Smooth muscle cell of the brain vasculature (primary cell): ENCODE measurements around the gene TMEM131L.
"Not testable (repeated sequence)": the region's sequence is repeated elsewhere in the genome, so short reads cannot be mapped to it uniquely, and the experiment has no call there.

Source experiments
- DNase-seq: peaks from one replicate; pipeline ENCODE4 v3.0.0-alpha.2; 2012; ENCODE audit warnings: low read depth, low spot score

TMEM131L gene

GRCh38 chr4:153466081-153466948 is at the start of gene TMEM131L:
TMEM131L (plus strand) TSS chr4:153466360; CDS start chr4:153466398, 38 bp downstream.
- no peak for DNase-seq

- DNase-seq: not testable (repeated sequence)
These were observed 49.7 kb upstream of the TMEM131L start for GRCh38 chr4:153416456-153416855.

- no peak for DNase-seq
These were observed 48.0 kb upstream of the TMEM131L start for GRCh38 chr4:153418121-153418520.

GRCh38 chr4:153418558-153418957 is 47.6 kb upstream of the TMEM131L start:
- DNase-seq: no peak

GRCh38 chr4:153419029-153419428 is 47.1 kb upstream of the TMEM131L start:
- DNase-seq: no peak

GRCh38 chr4:153419673-153420278 is 46.4 kb upstream of the TMEM131L start:
- DNase-seq: no peak

- DNase-seq: no peak
These were observed 45.8 kb upstream of the TMEM131L start for GRCh38 chr4:153420361-153420760.

- DNase-seq: no peak
These were observed 44.2 kb upstream of the TMEM131L start for GRCh38 chr4:153421941-153422340.

- DNase-seq: no peak
These were observed 39.8 kb upstream of the TMEM131L start for GRCh38 chr4:153426207-153426885.

- DNase-seq: no peak
These were observed 38.6 kb upstream of the TMEM131L start for GRCh38 chr4:153427363-153428071.

- no peak for DNase-seq
These were observed 37.2 kb upstream of the TMEM131L start for GRCh38 chr4:153428941-153429475.

- no peak for DNase-seq
These were observed 33.0 kb upstream of the TMEM131L start for GRCh38 chr4:153432965-153433753.

- DNase-seq: no peak
These were observed 32.4 kb upstream of the TMEM131L start for GRCh38 chr4:153433754-153434105.

- no peak for DNase-seq
These were observed 32.0 kb upstream of the TMEM131L start for GRCh38 chr4:153434190-153434589.

- no peak for DNase-seq
These were observed 27.0 kb upstream of the TMEM131L start for GRCh38 chr4:153438916-153439756.

- DNase-seq: no peak
These were observed 26.3 kb upstream of the TMEM131L start for GRCh38 chr4:153439831-153440230.

GRCh38 chr4:153440475-153440874 is 25.7 kb upstream of the TMEM131L start:
- no peak for DNase-seq

GRCh38 chr4:153447175-153447905 is 18.8 kb upstream of the TMEM131L start:
- no peak for DNase-seq
